SHP77 (cell line): ENCODE data around the gene RGS9.
"Not testable (repeated sequence)": the region's sequence is repeated elsewhere in the genome, so short reads cannot be mapped to it uniquely, and the experiment has no call there.

Experiments used
- DNase-seq, 2 experiments: peaks; one replicate each; lab custom pipeline; 2025; lab: John Stamatoyannopoulos, UW

The RGS9 gene

DNA sequence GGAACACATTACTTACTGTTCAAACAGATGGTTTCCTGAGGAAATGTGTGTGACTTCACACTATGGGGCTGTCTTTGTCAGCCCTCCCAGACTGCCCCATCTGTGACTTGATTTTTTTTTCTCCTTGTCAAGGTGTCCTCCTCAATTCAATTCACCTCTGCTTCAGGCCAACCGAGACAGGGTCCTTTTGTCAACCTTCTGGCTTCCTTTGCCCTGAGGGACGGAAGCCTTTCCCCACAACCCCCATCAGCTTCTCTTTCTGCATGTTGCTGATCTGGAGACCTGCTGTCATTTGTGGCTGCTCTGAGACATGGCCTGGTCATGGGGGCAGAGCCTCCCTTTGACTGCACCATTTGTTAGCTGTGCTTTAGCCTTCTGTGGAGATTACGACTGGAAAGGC, 21.3 kb upstream of the RGS9 start:
- DNase-seq, result no peak

DNA sequence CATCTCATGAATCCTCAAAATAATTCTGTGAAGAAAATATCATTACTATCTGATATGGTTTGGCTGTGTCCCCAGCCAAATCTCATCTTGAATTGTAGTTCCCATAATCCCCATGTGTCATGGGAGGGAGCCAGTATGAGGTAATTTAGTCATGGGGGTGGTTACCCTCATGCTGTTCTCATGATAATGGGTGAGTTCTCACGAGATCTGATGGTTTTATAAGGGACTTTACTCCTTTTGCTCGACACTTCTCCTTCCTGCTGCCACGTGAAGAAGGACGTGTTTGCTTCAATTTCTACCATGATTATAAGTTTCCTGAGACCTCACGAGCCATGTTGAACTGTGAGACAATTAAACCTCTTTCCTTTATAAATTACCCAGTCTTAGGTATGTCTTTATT, 20.7 kb upstream of the RGS9 start:
- not testable (repeated sequence) for DNase-seq

DNA sequence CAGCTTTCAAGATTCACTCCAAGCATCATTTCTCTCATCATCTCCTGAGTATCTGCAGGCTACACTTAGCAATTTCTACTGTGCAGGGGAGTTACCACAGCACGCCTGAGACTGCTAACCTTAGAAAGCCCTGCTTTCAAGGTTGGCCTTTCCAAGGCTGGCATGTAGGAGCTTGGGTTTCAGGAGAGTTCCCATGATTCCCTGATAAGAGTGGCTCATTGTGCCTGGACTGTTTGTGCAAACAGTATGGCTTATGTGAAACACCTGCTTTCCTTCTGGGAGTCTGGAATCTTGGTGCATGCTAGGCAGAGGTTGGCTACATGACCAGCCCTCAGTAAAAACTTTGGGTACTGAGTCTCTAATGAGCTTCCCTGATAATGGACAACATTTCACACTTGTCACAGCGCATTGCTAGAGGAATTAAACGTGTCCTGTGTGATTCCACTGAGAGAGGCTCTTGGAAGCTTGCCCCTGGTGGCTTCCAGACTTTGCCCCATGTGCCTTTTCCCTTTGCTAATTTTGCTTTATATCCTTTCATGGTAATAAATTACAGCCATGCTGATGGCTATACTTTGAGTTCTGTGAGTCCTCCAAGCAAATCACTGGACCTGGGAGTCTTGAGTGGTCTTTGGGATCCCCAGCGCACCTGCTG, 19.7 kb upstream of the RGS9 start:
- DNase-seq, result no peak

DNA sequence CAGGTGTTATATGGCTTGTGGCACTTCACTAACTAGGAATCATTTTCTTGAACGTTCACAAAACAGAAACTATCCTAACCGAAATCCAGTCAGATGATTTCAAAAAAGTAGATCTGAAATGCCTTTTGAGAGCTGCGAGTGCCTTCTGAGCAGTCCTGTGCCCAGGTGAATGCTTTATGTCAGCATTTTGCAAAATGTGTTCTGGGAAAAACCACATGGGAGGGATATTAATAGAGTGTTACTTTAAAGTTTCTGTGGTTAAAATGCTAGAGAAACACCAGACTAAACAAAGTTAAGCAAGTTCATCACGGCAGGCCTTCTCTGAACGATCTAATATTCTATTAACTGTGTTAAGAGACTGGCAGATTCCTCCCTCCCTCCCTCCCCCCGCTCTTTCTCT, 15.8 kb upstream of the RGS9 start:
- DNase-seq, result no peak

DNA sequence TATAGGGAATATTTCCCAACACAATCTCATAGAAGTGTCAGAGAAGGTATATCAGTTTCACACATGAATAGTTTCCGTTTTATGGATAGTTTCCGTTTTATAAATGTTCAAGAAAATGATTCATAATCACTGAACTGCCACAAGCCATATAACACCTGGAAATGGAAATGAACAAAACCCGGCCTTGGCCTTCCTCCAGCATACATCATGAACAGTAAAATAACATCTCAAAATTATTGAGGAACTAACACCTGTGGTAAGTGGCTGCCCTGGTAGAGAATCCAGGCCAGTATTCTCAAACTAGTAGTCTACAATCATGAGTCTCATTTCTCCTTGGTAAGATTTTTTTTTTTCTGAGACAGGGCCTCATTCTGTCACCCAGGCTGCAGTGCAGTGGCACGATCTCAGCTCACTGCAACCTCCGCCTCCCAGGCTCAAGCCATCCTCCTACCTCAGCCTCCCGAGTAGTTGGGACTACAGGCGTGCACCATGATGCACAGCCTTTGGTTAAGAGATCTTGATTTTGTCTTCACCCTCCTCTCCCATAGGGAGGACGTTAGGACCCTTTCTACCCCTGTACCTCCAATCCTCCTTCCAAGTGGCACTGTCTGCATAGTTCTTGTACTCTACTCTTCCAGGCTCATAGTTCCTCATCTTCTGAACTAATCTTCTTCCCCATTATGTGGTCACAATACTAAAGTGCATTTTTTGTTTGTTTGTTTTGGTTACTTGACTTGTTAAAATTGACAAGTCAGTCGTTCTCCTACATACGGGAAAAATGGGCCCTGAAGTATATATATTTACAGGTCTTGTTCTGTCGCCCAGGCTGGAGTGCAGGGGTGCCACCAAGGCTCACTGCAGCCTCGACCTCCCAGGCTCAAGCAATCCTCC, 15.0 kb upstream of the RGS9 start:
- no peak for DNase-seq

DNA sequence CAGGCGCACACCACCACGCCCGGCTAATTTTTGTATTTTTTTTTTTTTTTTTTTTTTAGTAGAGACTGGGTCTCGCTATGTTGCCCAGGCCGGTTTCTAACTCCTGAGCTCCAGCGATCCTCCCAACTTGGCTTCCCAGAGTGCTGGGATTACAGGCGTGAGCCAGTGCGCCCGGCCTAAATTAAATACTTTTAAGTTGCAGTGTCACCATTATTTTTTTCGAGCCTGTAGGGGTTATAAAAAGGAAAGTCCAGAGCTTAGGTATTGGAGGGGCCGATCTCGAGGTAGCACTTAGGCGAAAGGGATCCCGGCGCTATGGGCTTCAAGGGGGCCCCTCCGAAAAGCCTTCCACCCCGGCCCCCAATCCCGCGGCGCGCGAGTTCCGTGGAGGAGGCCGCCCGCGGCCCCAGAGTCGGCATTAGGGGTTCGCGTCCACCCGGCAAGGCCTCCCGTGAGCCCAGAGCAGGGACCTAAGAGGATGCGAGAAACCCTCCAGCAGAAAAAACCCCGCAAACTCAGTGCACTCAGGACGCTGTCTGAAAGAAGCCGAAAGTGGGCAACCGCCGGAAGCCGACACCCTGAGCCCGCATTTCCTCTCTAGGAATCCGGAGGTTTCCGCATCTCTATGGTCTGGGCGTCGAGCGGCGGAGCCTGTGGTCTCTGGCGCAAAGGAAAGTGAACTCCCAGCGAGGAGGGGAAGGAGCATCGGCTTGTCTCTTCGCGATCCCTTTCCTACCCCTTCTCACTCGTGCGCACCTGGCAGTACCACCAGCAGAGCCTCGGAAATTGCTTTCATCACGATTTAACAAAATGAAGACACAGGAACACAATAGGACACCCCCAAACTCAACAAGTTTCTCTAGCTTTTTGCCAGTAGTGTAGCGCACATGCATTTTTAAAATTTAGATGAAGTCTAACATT, 14.1 kb upstream of the RGS9 start:
- DNase-seq, result peak; percentile 86 to 88

DNA sequence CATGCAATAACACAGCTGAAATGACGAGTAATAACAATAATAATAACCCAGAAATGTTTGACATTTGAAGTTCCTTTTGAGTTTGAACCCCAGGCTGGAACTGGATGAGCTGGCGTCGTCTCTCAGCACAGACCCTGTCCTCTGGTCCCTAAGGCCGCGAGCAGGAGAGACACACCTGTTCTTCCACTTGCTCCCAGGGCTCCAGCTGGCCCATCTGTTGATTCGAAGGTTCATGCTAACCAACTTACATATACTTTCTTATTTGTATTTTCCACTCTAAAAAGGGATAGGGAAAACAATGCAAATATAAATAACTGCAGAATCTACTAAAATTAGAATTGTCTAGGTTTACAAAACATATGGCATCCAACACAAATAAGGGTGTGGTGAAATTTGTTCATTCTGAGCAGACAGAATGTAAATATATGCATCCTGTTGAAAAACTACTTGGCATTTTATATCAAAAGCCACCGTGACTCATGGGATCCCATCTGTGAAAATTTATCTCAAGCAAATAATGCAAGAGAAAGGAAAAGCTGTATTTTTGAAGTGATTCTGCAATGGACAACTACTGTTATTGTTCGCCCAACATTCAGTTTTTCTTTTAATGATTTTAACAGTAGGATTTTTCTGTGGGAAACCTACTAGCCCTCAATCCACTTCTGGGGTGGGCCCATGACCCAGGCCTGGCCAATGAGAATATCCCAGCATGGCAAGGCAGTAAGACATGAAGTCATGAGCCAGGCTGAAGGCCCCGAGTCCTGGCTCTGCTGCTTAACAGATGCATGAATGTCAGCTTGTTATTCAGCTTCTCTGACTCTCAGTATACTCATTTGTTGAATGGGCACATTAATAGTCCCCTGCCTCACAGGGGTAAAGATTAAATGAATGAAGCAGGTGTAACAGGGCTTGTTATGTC, 13.2 kb upstream of the RGS9 start:
- DNase-seq, result no peak

DNA sequence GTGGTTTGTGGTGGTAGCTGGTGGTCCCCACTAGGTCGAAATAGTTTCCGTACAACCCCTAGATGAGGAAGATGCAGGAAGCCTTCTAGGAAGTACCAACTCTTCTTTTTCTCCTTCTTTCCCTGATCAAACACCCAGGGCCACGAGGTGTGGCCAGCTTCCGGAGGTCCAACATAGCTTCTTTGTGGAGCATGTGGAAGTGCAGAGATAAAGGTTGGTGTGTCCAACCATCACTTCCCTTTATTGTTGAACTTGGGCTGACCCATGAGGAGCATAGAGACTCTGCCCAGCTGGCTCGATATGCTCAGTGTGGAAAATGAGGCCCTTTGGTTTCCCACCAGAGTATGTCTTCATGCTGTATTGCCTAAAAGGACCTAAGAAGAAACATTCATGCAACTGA, 6.3 kb upstream of the RGS9 start:
- no peak for DNase-seq

DNA sequence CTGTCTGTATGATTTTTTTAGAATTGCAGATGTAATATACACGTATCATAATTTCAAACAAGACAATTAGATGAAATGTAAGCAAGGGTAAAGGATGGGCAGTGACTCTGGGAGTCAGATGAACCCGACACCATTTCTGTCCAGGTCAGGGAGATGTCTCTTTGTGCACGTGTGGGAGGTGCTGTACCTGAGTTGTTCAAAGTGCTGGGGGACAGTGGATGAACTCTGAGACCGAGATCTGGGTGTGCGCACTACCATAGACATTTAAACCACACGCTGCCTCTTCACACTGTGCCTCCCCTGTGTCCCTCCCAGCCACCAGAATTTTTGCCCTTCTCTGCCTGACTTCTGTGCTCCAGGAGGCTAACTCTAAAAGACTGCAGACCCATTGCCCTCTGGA, 5.9 kb upstream of the RGS9 start:
- no peak for DNase-seq

DNA sequence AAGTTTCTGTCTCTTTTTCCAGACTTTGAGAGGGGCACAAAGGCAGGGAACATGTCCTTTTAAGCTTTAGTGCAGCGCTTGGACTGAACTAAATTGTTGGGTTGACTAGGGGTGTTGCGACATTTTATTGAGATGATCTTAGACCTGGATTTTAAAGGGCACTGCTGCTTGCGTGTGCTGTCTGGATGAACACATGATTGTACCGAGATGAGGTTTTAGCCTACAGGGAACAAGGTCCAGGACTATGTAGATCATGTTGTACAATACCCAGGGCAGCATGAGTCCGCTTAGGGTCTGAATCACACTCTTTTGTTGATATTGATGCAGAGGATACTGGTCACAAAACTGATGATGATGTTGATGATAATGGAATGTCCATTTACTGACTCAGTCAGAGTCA, 5.2 kb upstream of the RGS9 start:
- no peak for DNase-seq

DNA sequence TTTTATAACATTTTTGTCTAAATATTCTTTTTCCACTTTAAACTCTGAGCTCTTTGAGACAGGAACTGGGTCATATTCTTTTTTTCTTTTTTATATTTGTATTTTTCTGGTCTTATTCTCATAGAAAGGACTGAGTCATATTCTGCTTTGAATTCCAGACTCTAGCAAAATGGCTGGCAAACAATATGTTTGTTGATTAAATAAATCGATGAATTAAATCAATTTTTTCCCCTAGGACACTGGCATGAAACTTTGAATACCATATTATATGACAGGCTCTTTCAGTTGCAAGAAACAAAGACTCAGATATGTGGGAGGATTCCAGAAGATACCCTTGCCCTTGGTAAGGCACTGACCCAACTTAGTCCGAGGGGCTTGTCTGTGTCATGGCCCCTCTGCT, 3.1 kb upstream of the RGS9 start:
- DNase-seq, result no peak

DNA sequence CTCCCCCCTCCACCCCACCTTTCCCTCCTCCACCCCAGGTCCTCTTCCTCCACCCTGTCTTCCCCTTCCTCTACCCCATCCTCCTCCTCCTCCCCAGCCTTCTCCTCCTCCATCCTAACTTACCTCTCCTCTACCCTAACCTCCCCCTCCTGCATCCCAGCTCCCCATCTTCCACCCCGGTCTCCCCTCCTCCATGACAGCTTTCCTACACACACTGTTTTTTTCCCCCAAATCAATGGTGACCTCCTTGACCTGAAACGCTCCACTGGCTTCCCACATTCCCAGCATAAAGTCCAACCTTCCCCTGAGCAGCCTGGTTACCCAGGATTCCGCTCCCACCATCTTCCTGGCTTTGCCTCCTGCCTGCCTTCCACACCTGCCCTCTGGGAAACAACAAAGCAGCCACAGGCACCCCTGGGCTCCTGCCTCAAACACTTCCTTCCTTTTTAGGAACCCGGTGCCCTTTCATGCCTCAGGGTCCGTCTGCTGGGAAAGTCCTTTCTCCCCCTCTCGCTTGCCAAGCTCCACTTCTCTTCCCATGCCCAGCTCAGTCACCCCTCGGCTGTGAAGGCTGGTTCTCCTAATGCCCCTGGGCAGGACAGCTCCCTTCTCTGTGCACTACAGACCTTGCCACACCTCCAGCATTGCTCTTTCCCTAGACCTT, 2.1 kb downstream of the RGS9 start:
- DNase-seq, result no peak

DNA sequence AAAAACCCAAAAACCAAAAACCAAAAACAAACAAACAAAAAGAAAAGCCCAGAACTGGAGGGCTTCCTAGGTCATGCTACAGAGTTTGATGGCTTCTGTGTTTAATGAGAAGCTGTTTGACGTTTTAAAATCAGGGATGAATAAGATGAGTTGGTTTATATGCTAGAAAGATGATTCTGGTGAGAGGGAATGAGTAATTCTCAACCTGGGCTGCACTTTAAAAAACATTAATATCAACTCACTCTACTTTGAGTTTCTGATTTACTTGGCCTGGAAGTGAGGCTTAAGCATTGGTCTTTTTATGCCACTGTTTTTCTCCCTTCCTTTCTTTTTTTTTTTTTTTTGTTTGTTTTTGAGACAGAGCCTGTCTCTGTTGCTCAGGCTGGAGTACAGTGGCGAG, 5.1 kb downstream of the RGS9 start:
- no peak for DNase-seq

DNA sequence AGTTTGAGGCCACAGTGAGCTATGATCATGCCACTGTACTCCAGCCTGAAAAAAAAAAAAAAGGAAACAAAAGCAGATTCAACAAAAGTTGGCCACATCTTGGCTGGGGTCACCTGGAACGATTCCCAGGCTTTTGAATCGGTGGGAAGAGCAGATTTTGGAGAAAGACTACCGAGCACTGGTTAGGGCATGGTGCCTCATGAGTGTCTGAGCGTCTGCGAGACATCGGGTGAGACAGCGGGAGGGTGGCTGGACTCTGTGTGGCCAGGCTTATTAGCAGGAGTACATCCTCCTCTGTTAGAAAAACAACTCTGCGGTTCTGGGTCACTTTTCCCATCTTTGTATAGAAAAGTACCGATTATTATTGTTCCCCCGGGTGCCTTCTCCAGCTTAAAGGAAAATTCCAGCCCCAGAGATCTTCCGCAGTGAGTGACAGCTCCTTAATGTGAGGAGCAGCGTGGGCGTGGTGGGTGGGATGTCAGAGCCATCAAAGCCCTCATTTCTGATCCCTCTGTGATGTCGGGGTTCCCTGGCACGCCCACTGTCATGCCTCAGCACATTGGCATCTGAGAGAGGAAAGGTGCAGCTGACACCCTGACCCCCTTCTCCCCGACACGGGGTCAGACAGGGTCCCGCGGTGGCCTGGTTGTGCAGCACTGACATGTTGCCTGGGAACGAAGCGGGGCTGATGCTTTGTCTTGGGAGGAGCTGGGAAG, 6.9 kb downstream of the RGS9 start:
- no peak for DNase-seq

DNA sequence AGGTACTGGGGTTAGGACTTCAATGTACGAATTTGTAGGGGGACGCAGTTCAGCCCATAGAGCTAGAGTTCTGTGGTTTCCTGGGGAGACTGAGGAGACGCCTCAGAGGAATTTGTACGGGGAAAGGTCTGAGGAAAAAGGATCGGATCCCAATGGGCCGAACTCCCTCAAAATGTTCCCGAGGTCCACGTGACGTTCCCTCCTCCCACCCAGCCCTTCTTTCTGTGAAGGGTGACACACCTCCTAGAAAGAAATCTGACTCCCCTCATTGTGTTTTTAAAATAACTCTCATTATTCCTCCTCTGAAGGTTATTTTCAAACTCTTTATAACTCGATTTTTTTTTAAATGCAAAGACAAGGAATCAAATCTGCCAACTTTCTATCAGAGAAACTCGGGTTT, 8.6 kb downstream of the RGS9 start:
- no peak for DNase-seq

DNA sequence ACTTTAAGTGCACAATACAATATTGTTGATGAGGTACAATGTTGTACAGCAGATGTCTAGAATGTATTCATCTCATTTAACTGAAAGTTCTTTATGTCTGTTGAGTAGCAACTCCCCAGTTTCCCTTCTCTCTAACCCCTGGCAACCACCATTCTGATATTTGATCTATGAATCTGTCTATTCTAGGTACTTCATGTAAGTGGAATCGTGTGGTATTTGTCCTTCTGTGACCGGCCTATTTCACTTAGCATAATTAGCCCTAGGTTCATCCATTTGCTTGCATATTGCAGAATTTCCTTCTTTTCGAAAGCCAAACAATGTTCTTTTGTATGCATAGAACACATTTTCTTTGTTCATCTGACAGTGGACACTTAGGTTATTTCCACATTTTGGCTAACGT, 10.8 kb downstream of the RGS9 start:
- DNase-seq, result no peak

DNA sequence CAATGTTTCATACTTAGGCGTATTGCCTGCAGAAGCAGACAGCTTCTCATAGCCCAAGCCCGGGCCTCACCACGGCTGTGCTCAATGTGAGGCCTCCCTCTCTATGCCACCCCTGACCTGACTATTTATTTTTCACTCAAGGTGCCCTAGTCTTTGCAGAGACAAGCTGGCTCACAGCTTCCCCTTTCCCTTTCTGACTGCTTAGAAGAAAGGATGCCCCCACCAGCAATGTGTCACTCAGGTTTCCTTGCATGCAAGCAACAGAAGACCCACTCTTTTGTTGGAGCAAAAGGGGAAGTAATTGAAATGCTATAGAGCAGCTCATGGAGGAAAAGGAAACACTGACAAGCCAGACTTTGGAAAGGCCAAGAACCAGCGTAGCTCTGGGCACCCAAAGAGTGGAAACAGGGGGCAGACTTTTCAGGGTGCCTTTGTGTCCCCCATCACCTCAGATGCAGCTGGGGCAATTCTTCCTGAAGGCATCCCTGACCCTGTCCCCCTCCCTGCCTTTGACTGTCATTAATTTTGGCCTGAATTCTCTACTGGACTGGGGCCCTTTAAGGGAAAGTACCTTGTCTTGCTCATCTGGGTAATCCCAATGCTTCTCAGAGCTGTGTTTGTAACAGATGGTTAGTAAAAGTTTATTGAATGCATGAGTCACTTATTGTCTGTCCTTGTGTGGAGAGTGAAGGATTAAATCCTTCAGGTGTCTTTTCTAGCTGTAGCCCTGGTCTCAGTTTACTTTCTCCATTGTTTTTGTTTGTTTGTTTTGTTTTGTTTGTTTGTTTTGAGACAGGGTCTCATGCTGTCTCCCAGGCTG, 17.8 kb downstream of the RGS9 start:
- no peak for DNase-seq

DNA sequence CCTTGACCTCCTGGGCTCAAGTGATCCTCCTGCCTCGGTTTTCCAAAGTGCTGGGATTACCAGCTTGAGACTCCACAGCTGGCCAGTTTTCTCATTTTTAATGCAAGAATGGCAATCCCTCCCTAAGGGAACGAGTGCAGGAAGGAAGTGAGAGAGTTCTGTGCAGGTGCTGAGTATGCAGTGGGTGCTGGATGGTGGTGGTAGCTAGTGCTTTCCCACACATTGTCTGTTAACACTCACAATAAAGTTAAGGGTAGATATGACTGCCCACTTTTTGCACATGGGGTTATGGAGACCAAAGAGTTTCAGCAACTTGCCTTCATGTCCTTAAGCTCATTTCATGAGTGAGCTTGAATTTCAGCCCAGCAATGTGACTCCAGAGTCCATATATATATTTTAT, 18.5 kb downstream of the RGS9 start:
- no peak for DNase-seq

DNA sequence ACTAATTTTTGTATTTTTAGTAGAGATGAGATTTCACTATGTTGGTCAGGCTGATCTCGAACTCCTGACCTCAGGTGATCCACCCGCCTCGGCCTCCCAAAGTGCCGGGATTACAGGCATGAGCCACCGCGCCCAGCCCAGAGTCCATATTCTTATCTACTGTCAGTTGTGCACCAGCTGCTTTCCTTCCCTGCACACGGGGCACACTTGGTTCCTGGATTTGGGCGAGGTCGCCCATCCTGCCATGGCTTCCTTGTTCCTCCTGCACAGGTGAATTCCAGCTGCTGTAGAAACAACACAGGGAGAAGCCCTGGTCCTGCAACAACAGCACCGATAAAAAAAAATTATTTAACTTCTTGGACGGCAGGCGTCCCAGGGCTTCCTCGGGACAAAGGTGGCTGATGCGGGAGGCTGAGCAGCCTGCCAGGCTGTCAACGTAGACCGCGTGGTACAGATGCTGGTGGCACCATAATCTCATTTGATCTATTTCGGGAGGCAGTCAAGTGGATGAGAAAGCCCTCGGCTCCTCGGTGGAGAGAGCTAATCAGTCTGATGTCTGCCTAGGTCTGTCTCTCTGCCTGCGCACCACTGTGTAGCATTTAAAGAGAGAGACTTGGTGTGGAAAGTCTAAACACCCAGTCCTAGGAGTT, 19.1 kb downstream of the RGS9 start:
- DNase-seq, result no peak
